ENCODE data around the gene UPK3A.

- TF ChIP-seq REST (IDR thresholded peaks at IDR 0.05; ENCODE audit: insufficient read depth in 1 of 2, low read depth in 2 of 2, low read length in 2 of 2) (no peak), SIN3A (IDR thresholded peaks at IDR 0.05; ENCODE audit: borderline replicate concordance, insufficient read depth, low read length) (no peak), POLR2AphosphoS5 (IDR thresholded peaks at IDR 0.05; ENCODE audit: low read depth, low read length) (no peak), TAF1 (IDR thresholded peaks at IDR 0.05; ENCODE audit: borderline replicate concordance, insufficient read depth, low read length) (no peak)
These were observed 22.4 kb upstream of the UPK3A start for GRCh38 chr22:45262195-45262930.

Data from PFSK-1 (cell line).